Activated naive CD4-positive, alpha-beta T cell treated with anti-CD3 and anti-CD28 coated beads, Interleukin-2, amount 10 ng/mL, durations not matched to agents 7 days and 5 days (primary cell): ENCODE data around the gene TUBGCP3.

Experiments
- CTCF ChIA-PET: fragments of 350-600 bp; sonication (Branson Sonifier 250); formaldehyde crosslinking; loops from one replicate; lab custom pipeline; 2021; ENCODE audit warnings: antibody characterized with exemption; lab: Charles Lee
- DNase-seq: peaks from one replicate; pipeline ENCODE4 v3.0.0-alpha.2; 2020
- H3K27ac Mint-ChIP-seq: one replicate; pipeline ENCODE4 v1.8.0; 2021; ENCODE audit warnings: mild to moderate bottlenecking, moderate library complexity, mixed read lengths
- H3K27me3 Mint-ChIP-seq: one replicate; pipeline ENCODE4 v1.8.0; 2021; ENCODE audit warnings: mild to moderate bottlenecking, mixed read lengths
- H3K36me3 Mint-ChIP-seq: one replicate; pipeline ENCODE4 v1.8.0; 2021; ENCODE audit warnings: mixed read lengths
- H3K4me1 Mint-ChIP-seq: one replicate; pipeline ENCODE4 v1.8.0; 2021; ENCODE audit warnings: mixed read lengths
- H3K4me3 Mint-ChIP-seq: one replicate; pipeline ENCODE4 v1.8.0; 2021; ENCODE audit warnings: mild to moderate bottlenecking, moderate library complexity, mixed read lengths
- H3K9me3 Mint-ChIP-seq: one replicate; pipeline ENCODE4 v1.8.0; 2021; ENCODE audit warnings: mixed read lengths

The TUBGCP3 gene

DNA sequence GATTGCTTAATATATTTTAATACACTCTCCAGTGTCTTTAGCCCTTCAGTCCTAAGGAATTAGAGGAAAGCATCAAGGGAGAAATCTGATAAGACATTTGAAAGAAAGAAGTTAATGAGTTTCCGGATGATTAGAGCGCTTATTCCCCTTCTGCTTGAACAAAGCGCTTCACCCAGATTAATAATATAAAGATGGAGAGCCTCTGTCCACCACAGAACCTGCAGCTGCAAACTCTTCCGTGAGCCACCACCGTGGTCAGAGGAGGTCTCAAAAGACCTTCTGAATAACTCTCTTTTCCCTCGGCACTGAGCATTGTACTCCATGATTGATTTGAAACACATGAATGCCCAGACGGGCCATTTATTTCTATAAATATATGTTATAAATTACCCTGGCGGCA, 14.2 kb upstream of the TUBGCP3 start:
- no peaks in the 10 kb centered on the region for H3K36me3 Mint-ChIP-seq

GRCh38 chr13:112601371-112601770, 13.4 kb upstream of the TUBGCP3 start:
- H3K36me3 Mint-ChIP-seq: no peaks in the 10 kb centered on the region
- no peak overlapping the region for H3K27ac Mint-ChIP-seq
- CTCF ChIA-PET: no interaction called here
- H3K9me3 Mint-ChIP-seq: no peaks in the 10 kb centered on the region
- peaks cover 8% of the 10 kb centered on the region for H3K4me1 Mint-ChIP-seq
- H3K4me3 Mint-ChIP-seq: no peak overlapping the region
- peaks cover 42% of the 10 kb centered on the region for H3K27me3 Mint-ChIP-seq
- no peak for DNase-seq

More for the DNA sequence above, 14.2 kb upstream of the TUBGCP3 start:
- peaks cover 11% of the 10 kb centered on the region for H3K4me1 Mint-ChIP-seq
- DNase-seq: no peak
- H3K27ac Mint-ChIP-seq: no peak overlapping the region
- H3K4me3 Mint-ChIP-seq: no peak overlapping the region
- CTCF ChIA-PET: interaction anchor here (1.1 to 1.5 kb wide), 2 partner anchors 11 to 341 kb away, joined by 3 to 4 read pairs; no protein-coding TSS in a partner anchor
- H3K9me3 Mint-ChIP-seq: no peaks in the 10 kb centered on the region
- H3K27me3 Mint-ChIP-seq: peaks cover 43% of the 10 kb centered on the region

GRCh38 chr13:112596235-112596634, 8.3 kb upstream of the TUBGCP3 start:
- Mint-ChIP-seq H3K27ac (no peak overlapping the region), H3K4me1 (no peaks in the 10 kb centered on the region), H3K4me3 (no peak overlapping the region), H3K36me3 (no peaks in the 10 kb centered on the region), H3K9me3 (no peaks in the 10 kb centered on the region), H3K27me3 (peaks cover 21% of the 10 kb centered on the region)
- no peak for DNase-seq
- CTCF ChIA-PET: no interaction called here

DNA sequence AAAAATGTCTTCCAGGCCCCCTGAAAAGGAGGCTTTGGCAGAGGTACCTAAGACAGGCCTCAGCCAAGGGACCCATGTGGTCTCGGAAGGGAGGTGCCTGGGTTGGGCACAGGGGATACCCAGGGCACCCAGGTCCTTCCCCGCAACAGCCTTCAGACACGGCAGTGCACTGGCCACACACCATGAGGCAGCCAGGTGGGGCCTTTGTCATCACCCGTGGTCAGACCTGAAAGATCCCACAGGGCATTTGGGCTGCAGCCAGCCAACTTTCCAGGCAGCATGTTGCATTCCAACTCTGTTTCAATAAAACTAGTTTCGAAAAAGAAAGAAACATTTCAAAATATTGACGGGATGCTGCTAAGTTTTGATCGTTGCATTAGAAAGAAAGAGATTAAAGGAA, 4.7 kb upstream of the TUBGCP3 start:
- Mint-ChIP-seq H3K36me3 (peaks cover 3% of the 10 kb centered on the region), H3K27me3 (peaks cover 20% of the 10 kb centered on the region), H3K27ac (no peak overlapping the region), H3K9me3 (no peaks in the 10 kb centered on the region), H3K4me1 (peaks cover 13% of the 10 kb centered on the region), H3K4me3 (no peak overlapping the region)
- no peak for DNase-seq
- CTCF ChIA-PET: no interaction called here

- DNase-seq: no peak
- Mint-ChIP-seq H3K9me3 (no peaks in the 10 kb centered on the region), H3K36me3 (peaks cover 3% of the 10 kb centered on the region), H3K27ac (no peak overlapping the region), H3K4me1 (peaks cover 15% of the 10 kb centered on the region), H3K4me3 (no peak overlapping the region), H3K27me3 (peaks cover 20% of the 10 kb centered on the region)
- CTCF ChIA-PET: interaction anchor here (1.1 kb wide), 1 partner anchor 11 kb away, joined by 4 read pairs; no protein-coding TSS in a partner anchor
These were observed 4.2 kb upstream of the TUBGCP3 start for GRCh38 chr13:112592181-112592580.

DNA sequence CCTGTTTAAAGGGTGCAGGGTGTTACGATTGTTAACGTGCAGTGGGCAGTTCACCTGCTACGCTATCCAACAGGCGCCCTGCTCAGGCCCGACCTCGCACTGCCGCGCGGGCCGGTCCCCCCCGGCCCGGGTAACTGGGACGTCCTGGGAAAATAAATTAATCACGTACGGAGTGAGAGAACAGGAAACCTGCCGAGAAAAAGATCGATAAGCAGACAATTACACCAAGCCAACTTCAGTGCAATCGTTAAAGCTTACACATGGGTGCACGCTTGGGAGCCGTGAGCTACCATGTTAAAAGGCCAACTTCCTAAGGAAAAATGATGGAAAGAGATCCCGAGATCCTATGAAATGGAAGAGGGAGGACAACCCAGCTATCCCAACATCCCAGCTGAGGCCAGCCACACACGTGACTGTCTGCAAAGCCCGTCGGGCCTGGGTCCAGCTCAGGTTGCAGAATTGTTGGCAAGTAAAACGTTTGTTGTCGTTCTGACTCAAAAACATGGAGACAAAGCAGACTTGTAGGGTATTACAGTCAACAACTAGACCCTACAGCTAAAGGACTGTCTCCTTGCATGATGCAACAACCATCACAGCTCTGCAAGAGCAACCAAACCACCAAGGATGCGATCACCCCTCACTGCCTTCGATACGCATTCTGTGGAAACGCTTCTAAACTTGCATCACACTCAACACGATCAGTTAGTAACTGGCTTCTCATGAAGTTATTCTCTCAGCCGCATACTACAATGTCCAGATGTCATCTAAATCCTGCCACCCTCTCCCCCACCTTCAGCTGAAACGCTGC, 741 bp upstream of the TUBGCP3 start:
- Mint-ChIP-seq H3K36me3 (peaks cover 14% of the 10 kb centered on the region), H3K27me3 (peaks cover 15% of the 10 kb centered on the region), H3K4me1 (peaks cover 34% of the 10 kb centered on the region), H3K9me3 (no peaks in the 10 kb centered on the region), H3K4me3 (peak overlapping the region; percentile 82), H3K27ac (peak overlapping the region; percentile 86)
- CTCF ChIA-PET: interaction anchor here (0.8 to 2.5 kb wide), 3 partner anchors 11 to 285 kb away, joined by 3 to 7 read pairs (median 5); no protein-coding TSS in a partner anchor
- DNase-seq: no peak

DNA sequence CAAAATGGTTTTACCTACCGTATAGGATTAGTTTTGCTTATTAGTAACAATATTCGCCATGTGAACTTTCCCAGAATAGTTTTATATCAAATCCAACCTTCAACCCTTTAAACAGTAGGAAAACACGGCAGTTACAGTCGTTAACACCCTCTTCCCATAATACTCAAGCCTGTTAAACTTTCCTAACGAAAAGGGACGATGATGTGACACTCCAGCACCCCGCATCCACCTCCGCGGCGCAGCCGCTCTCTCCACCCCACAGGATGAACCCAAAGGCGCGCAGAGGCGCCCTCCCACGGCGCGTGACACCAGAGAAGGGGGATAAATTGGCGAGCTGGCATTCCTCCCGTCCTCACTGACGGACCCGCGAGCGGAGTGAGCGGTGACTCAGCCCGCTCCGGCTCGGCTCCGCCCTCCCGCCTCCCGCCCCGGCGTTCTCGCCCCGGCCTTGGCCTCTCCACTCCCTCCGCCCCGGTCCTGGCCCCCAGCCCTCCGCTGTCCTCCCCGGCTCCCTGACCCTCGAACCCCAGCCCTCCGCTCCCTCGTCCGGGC, 665 bp downstream of the TUBGCP3 start:
- CTCF ChIA-PET: interaction anchor here (2.5 kb wide), 1 partner anchor 19 kb away, joined by 7 read pairs; no protein-coding TSS in a partner anchor
- H3K4me3 Mint-ChIP-seq: peak overlapping the region; percentile 82
- H3K4me1 Mint-ChIP-seq: peaks cover 38% of the 10 kb centered on the region
- H3K9me3 Mint-ChIP-seq: no peaks in the 10 kb centered on the region
- DNase-seq: peak; percentile 74
- peaks cover 1% of the 10 kb centered on the region for H3K27me3 Mint-ChIP-seq
- H3K27ac Mint-ChIP-seq: peak overlapping the region; percentile 86
- H3K36me3 Mint-ChIP-seq: peaks cover 17% of the 10 kb centered on the region

DNA sequence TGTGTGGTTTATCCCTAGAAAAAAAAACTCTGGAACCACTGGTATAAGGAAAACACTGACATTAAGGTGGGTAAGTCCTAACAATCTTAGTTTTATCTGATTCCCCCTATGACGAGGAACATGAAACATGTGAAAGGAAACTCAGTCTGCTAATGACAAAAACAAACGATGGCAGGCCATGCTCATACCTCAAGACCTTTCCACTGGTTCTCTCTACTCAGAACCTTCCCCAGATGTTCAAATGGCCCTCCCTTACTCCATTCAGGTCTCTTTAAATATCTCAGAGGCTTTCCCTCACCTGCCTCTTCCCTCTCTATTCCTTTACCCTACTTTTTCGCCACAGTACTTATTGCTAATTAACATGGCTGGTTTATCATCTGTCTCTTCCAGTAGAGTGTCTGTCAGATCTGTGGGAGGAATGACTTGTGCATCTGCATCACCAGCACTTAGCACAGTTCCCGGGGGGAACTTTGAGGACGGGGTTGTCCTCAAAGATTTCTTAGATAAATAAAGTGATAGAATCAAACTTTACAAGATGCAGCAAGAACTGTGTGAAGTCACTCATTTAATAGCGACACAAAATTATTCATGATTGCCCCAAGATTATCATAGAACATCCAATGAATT, 1.5 kb downstream of the TUBGCP3 start:
- CTCF ChIA-PET: no interaction called here
- Mint-ChIP-seq H3K4me1 (peaks cover 38% of the 10 kb centered on the region), H3K27me3 (no peaks in the 10 kb centered on the region), H3K36me3 (peaks cover 24% of the 10 kb centered on the region), H3K9me3 (no peaks in the 10 kb centered on the region), H3K4me3 (peak overlapping the region; percentile 82), H3K27ac (peak overlapping the region; percentile 86)
- no peak for DNase-seq

- Mint-ChIP-seq H3K4me3 (no peak overlapping the region), H3K4me1 (peaks cover 38% of the 10 kb centered on the region), H3K27ac (no peak overlapping the region), H3K9me3 (peaks cover 2% of the 10 kb centered on the region), H3K36me3 (peaks cover 24% of the 10 kb centered on the region), H3K27me3 (no peaks in the 10 kb centered on the region)
- DNase-seq: no peak
- CTCF ChIA-PET: no interaction called here
These were observed 4.2 kb downstream of the TUBGCP3 start for GRCh38 chr13:112583592-112584277.

DNA sequence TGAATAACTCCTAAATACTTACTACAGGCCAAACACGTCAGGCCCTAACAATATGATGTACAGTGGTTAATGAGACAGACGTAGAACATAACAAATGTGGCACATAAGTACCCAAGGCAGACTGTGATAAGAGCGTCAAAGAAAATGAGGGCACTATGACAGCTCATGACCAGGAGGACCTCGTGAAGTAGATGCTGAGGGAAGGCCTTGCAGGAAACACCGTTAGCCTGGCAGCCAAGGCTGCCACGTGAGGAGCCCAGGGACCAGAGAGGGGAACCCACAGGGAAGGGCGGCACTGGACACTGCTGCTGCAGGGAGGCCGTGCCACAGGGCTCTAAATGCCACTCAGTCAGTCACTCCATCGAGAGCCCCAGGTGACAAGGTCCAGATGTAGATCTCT, 5.7 kb downstream of the TUBGCP3 start:
- no peaks in the 10 kb centered on the region for H3K27me3 Mint-ChIP-seq
- CTCF ChIA-PET: no interaction called here
- H3K4me3 Mint-ChIP-seq: no peak overlapping the region
- H3K27ac Mint-ChIP-seq: no peak overlapping the region
- no peak for DNase-seq
- peaks cover 28% of the 10 kb centered on the region for H3K36me3 Mint-ChIP-seq
- H3K9me3 Mint-ChIP-seq: peaks cover 2% of the 10 kb centered on the region
- H3K4me1 Mint-ChIP-seq: peaks cover 29% of the 10 kb centered on the region

DNA sequence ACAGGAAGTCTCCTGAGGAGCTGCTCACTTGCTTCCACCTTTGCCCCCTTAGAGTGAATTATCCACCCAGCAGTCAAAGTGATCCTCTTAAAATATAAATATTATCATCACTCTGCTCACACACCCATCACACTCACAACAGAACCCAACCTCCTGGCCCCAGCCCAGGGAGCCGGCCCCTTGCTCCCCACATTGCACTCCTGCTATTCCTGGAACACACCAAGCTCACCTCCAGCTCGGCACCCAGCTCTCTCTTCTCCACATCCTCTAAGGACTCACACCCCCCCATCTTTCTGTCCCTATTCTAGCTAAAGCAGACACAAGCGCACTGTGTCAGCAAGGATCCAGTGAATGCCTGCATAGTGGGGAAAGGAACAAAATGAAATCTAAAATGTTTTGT, 7.0 kb downstream of the TUBGCP3 start:
- CTCF ChIA-PET: interaction anchor here (0.9 kb wide), 1 partner anchor 9 kb away, joined by 3 read pairs; no protein-coding TSS in a partner anchor
- peaks cover 33% of the 10 kb centered on the region for H3K36me3 Mint-ChIP-seq
- no peak overlapping the region for H3K4me3 Mint-ChIP-seq
- DNase-seq: no peak
- no peaks in the 10 kb centered on the region for H3K27me3 Mint-ChIP-seq
- peaks cover 22% of the 10 kb centered on the region for H3K4me1 Mint-ChIP-seq
- H3K9me3 Mint-ChIP-seq: peaks cover 3% of the 10 kb centered on the region
- no peak overlapping the region for H3K27ac Mint-ChIP-seq

DNA sequence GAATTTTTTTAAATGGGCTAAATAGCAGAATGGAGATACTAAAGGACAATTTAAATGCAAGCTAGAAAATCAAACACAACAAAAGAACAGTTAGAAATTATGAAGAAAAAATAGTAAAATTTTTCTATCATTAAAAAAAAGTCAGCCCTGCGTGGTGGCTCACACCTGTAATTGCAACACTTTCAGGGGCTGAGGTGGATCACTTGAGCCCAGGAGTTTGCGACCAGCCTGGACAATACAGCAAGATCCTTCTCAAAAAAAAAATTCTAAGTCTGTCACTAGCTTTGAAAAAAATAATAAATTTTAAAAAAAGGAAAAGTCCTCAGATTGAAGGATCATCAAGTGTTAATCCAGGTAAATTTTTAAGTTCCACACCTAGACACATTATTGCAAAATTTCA, 7.7 kb downstream of the TUBGCP3 start:
- CTCF ChIA-PET: no interaction called here
- H3K36me3 Mint-ChIP-seq: peaks cover 36% of the 10 kb centered on the region
- DNase-seq: no peak
- H3K9me3 Mint-ChIP-seq: peaks cover 3% of the 10 kb centered on the region
- H3K27me3 Mint-ChIP-seq: no peaks in the 10 kb centered on the region
- H3K4me3 Mint-ChIP-seq: no peak overlapping the region
- H3K27ac Mint-ChIP-seq: no peak overlapping the region
- peaks cover 26% of the 10 kb centered on the region for H3K4me1 Mint-ChIP-seq

GRCh38 chr13:112579310-112579843, 8.6 kb downstream of the TUBGCP3 start:
- H3K4me1 Mint-ChIP-seq: peaks cover 32% of the 10 kb centered on the region
- peaks cover 3% of the 10 kb centered on the region for H3K9me3 Mint-ChIP-seq
- no peaks in the 10 kb centered on the region for H3K27me3 Mint-ChIP-seq
- CTCF ChIA-PET: no interaction called here
- no peak for DNase-seq
- H3K4me3 Mint-ChIP-seq: no peak overlapping the region
- H3K27ac Mint-ChIP-seq: no peak overlapping the region
- H3K36me3 Mint-ChIP-seq: peaks cover 33% of the 10 kb centered on the region

- Mint-ChIP-seq H3K36me3 (peaks cover 22% of the 10 kb centered on the region), H3K9me3 (peaks cover 3% of the 10 kb centered on the region), H3K4me3 (no peak overlapping the region), H3K4me1 (peaks cover 29% of the 10 kb centered on the region), H3K27me3 (no peaks in the 10 kb centered on the region), H3K27ac (no peak overlapping the region)
- DNase-seq: no peak
- CTCF ChIA-PET: no interaction called here
These were observed 11.2 kb downstream of the TUBGCP3 start for GRCh38 chr13:112576768-112577167.
